BJ (cell line): ENCODE measurements around the gene PPP2R3B. TPM values are rescaled to one million over a fixed set of nuclear protein-coding genes. Genes with fewer than 3 reads are reported as not detected.

Source experiments
- CTCF ChIA-PET: fragments of 350-600 bp; formaldehyde crosslinking; extraction: SDS; loops from one replicate; lab custom pipeline; 2021; ENCODE audit warnings: antibody characterized with exemption, inconsistent platforms; lab: Yijun Ruan, JAX
- POLR2A ChIA-PET: fragments of 300-600 bp; sonication (Branson Sonifier 250); formaldehyde crosslinking; extraction: SDS; loops from one replicate; lab custom pipeline; 2021; ENCODE audit warnings: antibody characterized with exemption; lab: Charles Lee
- DNase-seq: peaks from one replicate; pipeline ENCODE4 v3.0.0-alpha.2; 2011; ENCODE audit warnings: low read depth
- H3K27me3 ChIP-seq: 2 replicates; pipeline ENCODE4 v1.6.0; 2011; ENCODE audit warnings: low read length; ENCODE audit not compliant: control insufficient read depth, insufficient read depth
- H3K36me3 ChIP-seq: 2 replicates; pipeline ENCODE4 v1.5.1; 2011; ENCODE audit warnings: low read length; ENCODE audit not compliant: control insufficient read depth, insufficient read depth
- H3K4me3 ChIP-seq: 2 replicates; pipeline ENCODE4 v1.5.1; 2011; ENCODE audit warnings: low read depth, mild to moderate bottlenecking, control low read depth, low read length
- polyA plus RNA-seq: library from polyadenylated mRNA; depleted of rRNA; stranded (reverse); fragments of >200 nt; gene quantifications from 2 replicates; pipeline ENCODE4 v1.2.3, GENCODE V29; 2011
- TF ChIP-seq, protein P1 (sequence below): IDR thresholded peaks from 2 replicates; pipeline ENCODE4 v1.5.1; 2011; ENCODE audit warnings: low read depth, mild to moderate bottlenecking, control low read depth, inconsistent platforms, low read length, moderate library complexity; ENCODE audit not compliant: insufficient read depth

The PPP2R3B gene
- polyA plus RNA-seq, 1 experiment = 14.9 TPM

DNA sequence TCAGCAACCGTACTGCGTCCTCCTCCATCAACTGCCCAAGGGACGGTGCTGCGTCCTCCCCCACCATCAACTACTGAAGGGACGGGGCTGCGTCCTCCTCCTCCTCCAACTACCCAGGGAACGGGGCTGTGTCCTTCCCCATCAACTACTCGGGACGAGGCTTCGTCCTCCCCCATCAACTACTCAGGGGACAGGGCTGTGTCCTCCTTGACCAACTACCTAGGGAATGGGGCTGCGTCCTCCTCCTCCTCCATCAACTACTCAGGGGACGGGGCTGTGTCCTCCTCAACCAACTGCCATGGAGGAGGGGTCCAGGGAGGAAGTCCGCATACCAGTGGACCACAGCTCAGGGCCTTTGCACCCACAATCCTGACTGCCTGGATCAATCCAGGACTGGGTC, 24.4 kb downstream of the PPP2R3B start:
- no peak for DNase-seq

DNA sequence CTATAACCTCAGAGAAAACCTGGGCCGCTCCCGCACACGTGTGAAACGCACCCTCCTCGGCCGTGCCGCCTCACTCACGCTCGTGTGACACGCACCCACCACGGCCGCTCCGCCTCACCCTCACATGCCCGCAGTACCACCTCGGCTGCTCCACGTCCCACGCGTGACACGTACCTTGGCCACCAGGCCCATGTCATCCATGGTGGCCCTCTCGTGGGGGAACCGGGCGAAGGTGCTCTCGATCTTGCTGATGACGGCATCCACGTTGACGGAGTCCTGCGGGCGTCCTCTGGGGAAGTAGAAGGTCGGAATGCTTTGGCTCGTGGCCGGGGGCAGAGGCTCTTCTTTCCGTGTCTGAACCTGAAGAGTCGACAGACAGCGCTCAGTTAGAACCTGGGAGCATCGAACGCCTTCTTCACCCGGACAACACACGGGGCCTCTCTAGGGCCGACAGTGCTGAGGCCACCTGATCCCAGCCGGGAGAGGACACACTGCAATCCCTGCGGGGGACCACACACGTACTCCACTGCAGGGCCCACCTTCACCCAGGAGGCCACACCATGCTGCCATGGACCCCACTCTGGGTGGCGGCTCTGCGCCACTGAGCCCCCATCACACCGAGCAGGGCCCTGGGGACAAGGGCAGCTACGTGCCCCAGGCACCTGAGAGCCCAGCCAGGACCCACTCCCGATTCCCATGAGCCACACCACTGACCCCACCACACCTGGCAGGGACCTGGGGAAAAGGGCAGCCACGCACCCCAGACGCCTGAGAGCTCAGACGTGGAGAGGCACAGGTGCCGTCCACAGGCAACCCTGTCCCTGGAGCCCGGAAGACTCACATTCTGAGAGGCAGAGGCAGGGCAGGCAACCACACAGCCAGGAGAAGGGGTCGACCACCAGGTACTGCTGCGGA, 25.2 kb downstream of the PPP2R3B start:
- Histone ChIP-seq H3K27me3 (no peaks in the 10 kb centered on the region), H3K36me3 (peaks cover 5% of the 10 kb centered on the region), H3K4me3 (no peak overlapping the region)
- POLR2A ChIA-PET = no interaction called here
- DNase-seq = no peak
- TF ChIP-seq, protein P1, sequence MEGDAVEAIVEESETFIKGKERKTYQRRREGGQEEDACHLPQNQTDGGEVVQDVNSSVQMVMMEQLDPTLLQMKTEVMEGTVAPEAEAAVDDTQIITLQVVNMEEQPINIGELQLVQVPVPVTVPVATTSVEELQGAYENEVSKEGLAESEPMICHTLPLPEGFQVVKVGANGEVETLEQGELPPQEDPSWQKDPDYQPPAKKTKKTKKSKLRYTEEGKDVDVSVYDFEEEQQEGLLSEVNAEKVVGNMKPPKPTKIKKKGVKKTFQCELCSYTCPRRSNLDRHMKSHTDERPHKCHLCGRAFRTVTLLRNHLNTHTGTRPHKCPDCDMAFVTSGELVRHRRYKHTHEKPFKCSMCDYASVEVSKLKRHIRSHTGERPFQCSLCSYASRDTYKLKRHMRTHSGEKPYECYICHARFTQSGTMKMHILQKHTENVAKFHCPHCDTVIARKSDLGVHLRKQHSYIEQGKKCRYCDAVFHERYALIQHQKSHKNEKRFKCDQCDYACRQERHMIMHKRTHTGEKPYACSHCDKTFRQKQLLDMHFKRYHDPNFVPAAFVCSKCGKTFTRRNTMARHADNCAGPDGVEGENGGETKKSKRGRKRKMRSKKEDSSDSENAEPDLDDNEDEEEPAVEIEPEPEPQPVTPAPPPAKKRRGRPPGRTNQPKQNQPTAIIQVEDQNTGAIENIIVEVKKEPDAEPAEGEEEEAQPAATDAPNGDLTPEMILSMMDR = no peak
- CTCF ChIA-PET = no interaction called here

More for the DNA sequence above, 24.4 kb downstream of the PPP2R3B start:
- H3K27me3 ChIP-seq = no peaks in the 10 kb centered on the region
- TF ChIP-seq, protein P1 = no peak
- H3K4me3 ChIP-seq = no peak overlapping the region
- ChIA-PET POLR2A (no interaction called here), CTCF (no interaction called here)
- peaks cover 5% of the 10 kb centered on the region for H3K36me3 ChIP-seq

DNA sequence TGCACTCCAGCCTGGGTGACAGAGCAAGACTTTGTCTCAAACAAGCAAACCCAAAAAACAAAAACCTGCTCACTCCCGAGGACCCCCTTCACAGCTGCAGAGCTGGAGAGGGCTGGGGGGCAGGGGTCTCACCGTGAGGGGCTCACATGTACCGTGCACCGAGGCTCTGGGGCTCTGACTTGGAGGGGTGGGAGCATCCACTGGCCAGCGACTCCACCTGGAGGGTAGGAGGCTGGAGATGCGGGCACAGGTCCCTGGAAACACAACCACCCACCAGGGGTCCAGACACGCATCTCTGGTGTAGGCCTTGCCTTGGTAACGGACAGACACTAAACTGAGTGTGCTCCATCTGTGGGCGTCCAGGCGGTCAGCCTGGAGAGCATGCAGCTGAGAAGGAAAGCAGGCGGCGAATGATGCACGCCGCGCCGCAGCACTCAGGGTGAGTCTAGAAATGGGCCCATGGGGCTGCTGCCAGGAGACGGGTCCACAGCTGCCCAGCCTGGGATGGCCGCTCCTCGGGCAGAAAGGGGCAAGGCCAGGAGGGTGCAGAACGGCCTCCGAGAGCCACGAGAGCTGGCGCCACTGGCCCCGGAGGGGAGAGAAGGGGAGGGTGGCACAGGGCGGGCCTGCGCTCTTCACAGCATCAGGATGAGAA, 26.1 kb downstream of the PPP2R3B start:
- POLR2A ChIA-PET = no interaction called here
- no peak for DNase-seq
- CTCF ChIA-PET = no interaction called here
- Histone ChIP-seq H3K27me3 (no peaks in the 10 kb centered on the region), H3K4me3 (no peak overlapping the region), H3K36me3 (peaks cover 7% of the 10 kb centered on the region)
- TF ChIP-seq, protein P1 = no peak

DNA sequence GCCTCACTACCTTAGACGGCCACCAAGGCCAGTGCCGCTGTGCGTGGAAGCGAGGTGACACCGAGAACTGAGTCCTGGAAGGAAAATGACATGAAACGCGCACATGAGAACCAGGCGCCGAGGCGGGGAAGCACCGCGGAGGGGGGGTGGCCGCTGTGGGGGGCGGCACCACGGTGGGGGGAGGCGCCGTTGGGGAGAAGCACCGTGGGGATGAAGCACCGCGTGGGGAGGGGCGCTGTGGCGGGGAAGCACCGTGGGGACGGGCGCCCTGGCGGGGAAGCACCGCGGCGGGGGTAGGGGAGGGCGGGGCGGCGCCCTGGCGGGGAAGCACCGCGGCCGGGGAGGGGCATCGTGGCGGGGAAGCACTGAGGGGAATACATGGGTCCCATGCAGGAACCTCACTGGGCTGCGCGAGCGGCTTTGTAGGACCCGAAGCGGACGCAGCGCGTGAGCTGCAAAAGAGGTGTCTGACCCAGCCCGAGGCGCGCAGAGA, 28.0 kb downstream of the PPP2R3B start:
- no peak for DNase-seq
- no peaks in the 10 kb centered on the region for H3K27me3 ChIP-seq
- TF ChIP-seq, protein P1 = no peak
- CTCF ChIA-PET = no interaction called here
- POLR2A ChIA-PET = no interaction called here
- H3K4me3 ChIP-seq = no peak overlapping the region
- peaks cover 7% of the 10 kb centered on the region for H3K36me3 ChIP-seq
